GM23338 (cell line): Measurements from ENCODE around the gene TENM4. TPM values are rescaled to one million over a fixed set of nuclear protein-coding genes. Genes with fewer than 3 reads are reported as not detected.

Source experiments
- ATAC-seq: fragments of 200-7000 bp; cut with Tn5 transposase; 3 replicates; pipeline ENCODE4 v1.9.1; 2020
- DNase-seq: peaks from one replicate; pipeline ENCODE4 v3.0.0-alpha.2; 2015; ENCODE audit warnings: low spot score
- H2AFZ ChIP-seq: fragments of 200-600 bp; sonication (generic); 2 replicates; pipeline ENCODE4 v1.8.0; 2016; ENCODE audit warnings: antibody characterized with exemption, mild to moderate bottlenecking, moderate library complexity
- H3F3A ChIP-seq: fragments of 200-600 bp; sonication (generic); replicated peaks from 2 replicates; pipeline ENCODE4 v1.8.0; 2017; ENCODE audit warnings: antibody characterized with exemption, mixed run types, low read depth
- H3K27ac ChIP-seq: fragments of 200-600 bp; sonication (generic); 2 replicates; pipeline ENCODE4 v1.6.1; 2016; ENCODE audit warnings: low read depth
- H3K27me3 ChIP-seq: fragments of 200-600 bp; sonication (generic); 2 replicates; pipeline ENCODE4 v1.8.0; 2016; ENCODE audit warnings: mild to moderate bottlenecking, mixed run types, moderate library complexity; ENCODE audit not compliant: insufficient read depth
- H3K36me3 ChIP-seq: fragments of 200-600 bp; sonication (generic); 2 replicates; pipeline ENCODE4 v1.8.0; 2016; ENCODE audit warnings: mild to moderate bottlenecking; ENCODE audit not compliant: insufficient read depth
- H3K4me1 ChIP-seq: fragments of 200-600 bp; sonication (generic); 2 replicates; pipeline ENCODE4 v1.8.0; 2016; ENCODE audit warnings: mild to moderate bottlenecking, moderate library complexity; ENCODE audit not compliant: insufficient read depth
- H3K4me2 ChIP-seq: fragments of 200-600 bp; sonication (generic); 2 replicates; pipeline ENCODE4 v1.7.1; 2017; ENCODE audit warnings: mixed run types
- H3K4me3 ChIP-seq: fragments of 200-600 bp; sonication (generic); 2 replicates; pipeline ENCODE4 v1.6.1; 2016; ENCODE audit warnings: mixed run types
- H3K79me2 ChIP-seq: fragments of 200-600 bp; sonication (generic); replicated peaks from 2 replicates; pipeline ENCODE4 v1.8.0; 2017; ENCODE audit warnings: mild to moderate bottlenecking; ENCODE audit not compliant: insufficient read depth
- H3K9me2 ChIP-seq: fragments of 200-600 bp; sonication (generic); 2 replicates; pipeline ENCODE4 v1.8.0; 2017; ENCODE audit not compliant: insufficient read depth
- H4K20me1 ChIP-seq: fragments of 200-600 bp; sonication (generic); replicated peaks from 2 replicates; pipeline ENCODE4 v1.8.0; 2017; ENCODE audit warnings: mild to moderate bottlenecking; ENCODE audit not compliant: insufficient read depth
- H3K27ac Mint-ChIP-seq: 2 replicates; pipeline ENCODE4 v1.8.0; 2020; ENCODE audit warnings: inconsistent platforms, mild to moderate bottlenecking, moderate library complexity, mixed read lengths
- H3K27me3 Mint-ChIP-seq: 3 replicates; pipeline ENCODE4 v1.8.0; 2022; ENCODE audit warnings: low read depth, mild to moderate bottlenecking, moderate library complexity, mixed read lengths, inconsistent platforms; ENCODE audit not compliant: insufficient read depth, poor library complexity
- H3K36me3 Mint-ChIP-seq: 3 replicates; pipeline ENCODE4 v1.8.0; 2021; ENCODE audit warnings: low read depth, mild to moderate bottlenecking, inconsistent platforms, moderate library complexity, mixed read lengths
- H3K4me1 Mint-ChIP-seq: 3 replicates; pipeline ENCODE4 v1.8.0; 2020; ENCODE audit warnings: mild to moderate bottlenecking, inconsistent platforms, mixed read lengths
- H3K4me3 Mint-ChIP-seq: 3 replicates; pipeline ENCODE4 v1.8.0; 2021; ENCODE audit warnings: moderate library complexity, mild to moderate bottlenecking, inconsistent platforms, mixed read lengths
- H3K9me3 Mint-ChIP-seq: 3 replicates; pipeline ENCODE4 v1.8.0; 2020; ENCODE audit warnings: moderate library complexity, mild to moderate bottlenecking, inconsistent platforms, mixed read lengths
- CREB1 ChIP-seq: fragments of 250-450 bp; sonication (Bioruptor Pico); IDR thresholded peaks from 2 replicates; pipeline ENCODE4 v1.5.0; 2020; ENCODE audit warnings: low read depth, mild to moderate bottlenecking, moderate library complexity
- EZH2 ChIP-seq: fragments of 200-600 bp; sonication (generic); IDR thresholded peaks from one replicate; pipeline ENCODE4 v1.8.0; 2017; ENCODE audit warnings: antibody characterized with exemption, mild to moderate bottlenecking, low read depth; ENCODE audit not compliant: unreplicated experiment
- EZH2phosphoT487 ChIP-seq: fragments of 200-600 bp; sonication (generic); IDR thresholded peaks from one replicate; pipeline ENCODE4 v1.8.1; 2018; ENCODE audit warnings: antibody characterized with exemption; ENCODE audit not compliant: unreplicated experiment
- JUNB ChIP-seq: IDR thresholded peaks from one replicate; pipeline ENCODE4 v1.6.1; 2016; ENCODE audit warnings: antibody characterized with exemption; ENCODE audit not compliant: unreplicated experiment
- NANOG ChIP-seq: IDR thresholded peaks from 2 replicates; pipeline ENCODE4 v1.6.1; 2016; ENCODE audit warnings: antibody characterized with exemption, borderline replicate concordance
- POLR2AphosphoS5 ChIP-seq: IDR thresholded peaks from 2 replicates; pipeline ENCODE4 v1.6.1; 2016; ENCODE audit warnings: antibody characterized with exemption, low read depth
- STAT1 ChIP-seq: IDR thresholded peaks from one replicate; pipeline ENCODE4 v1.6.1; 2016; ENCODE audit warnings: antibody characterized with exemption; ENCODE audit not compliant: unreplicated experiment
- ZNF114 ChIP-seq: fragments of 250-450 bp; sonication (Bioruptor Pico); IDR thresholded peaks from 2 replicates; pipeline ENCODE4 v1.5.0; 2020; ENCODE audit warnings: mild to moderate bottlenecking, moderate library complexity
- ZNF331 ChIP-seq: fragments of 250-450 bp; sonication (Bioruptor Pico); IDR thresholded peaks from 2 replicates; pipeline ENCODE4 v1.5.0; 2020; ENCODE audit warnings: low read depth, mild to moderate bottlenecking, moderate library complexity
- polyA plus RNA-seq: library from polyadenylated mRNA; unstranded; fragments of >200 nt; fragmentation: Nextera tagmentation; extraction: Ambion mirVana; gene quantifications from 2 replicates; pipeline ENCODE4 v1.2.1, GENCODE V29; 2016
- total RNA-seq: library from RNA; depleted of rRNA; stranded (reverse); fragments of >200 nt; shearing (Covaris generic); gene quantifications from 2 replicates; pipeline ENCODE4 v1.2.3, GENCODE V29; 2014
- TF ChIP-seq, protein P1 (sequence below): IDR thresholded peaks from one replicate; pipeline ENCODE4 v1.6.1; 2018; ENCODE audit warnings: antibody characterized with exemption; ENCODE audit not compliant: unreplicated experiment
- TF ChIP-seq, protein P2 (sequence below), 2 experiments: fragments of 200-600 bp in 1 of 2; sonication (generic) in 1 of 2; conservative IDR thresholded peaks; 2 replicates each; pipeline versions ENCODE4 v1.5.1 to v1.6.1; 2016 to 2017; ENCODE audit warnings: antibody characterized with exemption in 2 of 2, low read depth in 2 of 2, mild to moderate bottlenecking in 2 of 2, moderate library complexity in 1 of 2
- TF ChIP-seq, protein P3 (sequence below): fragments of 250-450 bp; sonication (Bioruptor Pico); IDR thresholded peaks from 2 replicates; pipeline ENCODE4 v1.5.0; 2020; ENCODE audit warnings: mild to moderate bottlenecking, moderate library complexity
- TF ChIP-seq, protein P4 (sequence below): IDR thresholded peaks from 2 replicates; pipeline ENCODE4 v1.6.1; 2016; ENCODE audit warnings: antibody characterized with exemption

TENM4 gene
- total and polyA plus RNA-seq, 2 experiments from 2014 or later, result 7.3 TPM

DNA sequence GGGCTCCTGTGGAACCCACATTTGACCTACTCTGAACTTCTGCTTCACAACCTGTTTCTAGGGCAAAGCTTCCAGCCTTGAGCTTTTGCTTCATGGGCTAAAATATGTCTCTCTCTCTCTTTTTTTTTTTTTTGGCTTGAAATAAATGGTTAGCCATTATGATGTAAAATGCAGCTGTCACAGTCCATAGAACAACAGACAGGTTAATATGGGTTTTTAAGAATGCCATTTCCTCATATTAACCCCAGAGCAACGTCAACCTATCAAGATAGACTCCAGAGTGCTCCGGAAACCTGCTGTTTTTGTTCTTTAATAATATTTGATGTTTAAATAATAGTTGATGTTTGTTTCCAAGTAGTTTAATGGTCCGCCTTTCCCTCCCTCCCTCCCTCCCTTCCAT is 285.6 kb downstream of the TENM4 start:
- no peaks in the 10 kb centered on the region for H3K36me3 Mint-ChIP-seq
- peaks cover 3% of the 10 kb centered on the region; the same call in 2 of the 3 replicates for H3K4me1 Mint-ChIP-seq
- H3K36me3 ChIP-seq, result no peaks in the 10 kb centered on the region
- TF ChIP-seq, protein P1, sequence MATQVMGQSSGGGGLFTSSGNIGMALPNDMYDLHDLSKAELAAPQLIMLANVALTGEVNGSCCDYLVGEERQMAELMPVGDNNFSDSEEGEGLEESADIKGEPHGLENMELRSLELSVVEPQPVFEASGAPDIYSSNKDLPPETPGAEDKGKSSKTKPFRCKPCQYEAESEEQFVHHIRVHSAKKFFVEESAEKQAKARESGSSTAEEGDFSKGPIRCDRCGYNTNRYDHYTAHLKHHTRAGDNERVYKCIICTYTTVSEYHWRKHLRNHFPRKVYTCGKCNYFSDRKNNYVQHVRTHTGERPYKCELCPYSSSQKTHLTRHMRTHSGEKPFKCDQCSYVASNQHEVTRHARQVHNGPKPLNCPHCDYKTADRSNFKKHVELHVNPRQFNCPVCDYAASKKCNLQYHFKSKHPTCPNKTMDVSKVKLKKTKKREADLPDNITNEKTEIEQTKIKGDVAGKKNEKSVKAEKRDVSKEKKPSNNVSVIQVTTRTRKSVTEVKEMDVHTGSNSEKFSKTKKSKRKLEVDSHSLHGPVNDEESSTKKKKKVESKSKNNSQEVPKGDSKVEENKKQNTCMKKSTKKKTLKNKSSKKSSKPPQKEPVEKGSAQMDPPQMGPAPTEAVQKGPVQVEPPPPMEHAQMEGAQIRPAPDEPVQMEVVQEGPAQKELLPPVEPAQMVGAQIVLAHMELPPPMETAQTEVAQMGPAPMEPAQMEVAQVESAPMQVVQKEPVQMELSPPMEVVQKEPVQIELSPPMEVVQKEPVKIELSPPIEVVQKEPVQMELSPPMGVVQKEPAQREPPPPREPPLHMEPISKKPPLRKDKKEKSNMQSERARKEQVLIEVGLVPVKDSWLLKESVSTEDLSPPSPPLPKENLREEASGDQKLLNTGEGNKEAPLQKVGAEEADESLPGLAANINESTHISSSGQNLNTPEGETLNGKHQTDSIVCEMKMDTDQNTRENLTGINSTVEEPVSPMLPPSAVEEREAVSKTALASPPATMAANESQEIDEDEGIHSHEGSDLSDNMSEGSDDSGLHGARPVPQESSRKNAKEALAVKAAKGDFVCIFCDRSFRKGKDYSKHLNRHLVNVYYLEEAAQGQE, result no peak
- TF ChIP-seq NANOG (no peak), CREB1 (CRISPR knock-in tag) (no peak), EZH2phosphoT487 (no peak), POLR2AphosphoS5 (no peak), ZNF114 (CRISPR knock-in tag) (no peak), STAT1 (no peak), ZNF331 (CRISPR knock-in tag) (no peak), JUNB (no peak), EZH2 (no peak)
- TF ChIP-seq, protein P2, sequence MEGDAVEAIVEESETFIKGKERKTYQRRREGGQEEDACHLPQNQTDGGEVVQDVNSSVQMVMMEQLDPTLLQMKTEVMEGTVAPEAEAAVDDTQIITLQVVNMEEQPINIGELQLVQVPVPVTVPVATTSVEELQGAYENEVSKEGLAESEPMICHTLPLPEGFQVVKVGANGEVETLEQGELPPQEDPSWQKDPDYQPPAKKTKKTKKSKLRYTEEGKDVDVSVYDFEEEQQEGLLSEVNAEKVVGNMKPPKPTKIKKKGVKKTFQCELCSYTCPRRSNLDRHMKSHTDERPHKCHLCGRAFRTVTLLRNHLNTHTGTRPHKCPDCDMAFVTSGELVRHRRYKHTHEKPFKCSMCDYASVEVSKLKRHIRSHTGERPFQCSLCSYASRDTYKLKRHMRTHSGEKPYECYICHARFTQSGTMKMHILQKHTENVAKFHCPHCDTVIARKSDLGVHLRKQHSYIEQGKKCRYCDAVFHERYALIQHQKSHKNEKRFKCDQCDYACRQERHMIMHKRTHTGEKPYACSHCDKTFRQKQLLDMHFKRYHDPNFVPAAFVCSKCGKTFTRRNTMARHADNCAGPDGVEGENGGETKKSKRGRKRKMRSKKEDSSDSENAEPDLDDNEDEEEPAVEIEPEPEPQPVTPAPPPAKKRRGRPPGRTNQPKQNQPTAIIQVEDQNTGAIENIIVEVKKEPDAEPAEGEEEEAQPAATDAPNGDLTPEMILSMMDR (conservative IDR thresholded peaks at IDR 0.05; ENCODE audit: low read depth in 2 of 2), result no peak
- TF ChIP-seq, protein P3, sequence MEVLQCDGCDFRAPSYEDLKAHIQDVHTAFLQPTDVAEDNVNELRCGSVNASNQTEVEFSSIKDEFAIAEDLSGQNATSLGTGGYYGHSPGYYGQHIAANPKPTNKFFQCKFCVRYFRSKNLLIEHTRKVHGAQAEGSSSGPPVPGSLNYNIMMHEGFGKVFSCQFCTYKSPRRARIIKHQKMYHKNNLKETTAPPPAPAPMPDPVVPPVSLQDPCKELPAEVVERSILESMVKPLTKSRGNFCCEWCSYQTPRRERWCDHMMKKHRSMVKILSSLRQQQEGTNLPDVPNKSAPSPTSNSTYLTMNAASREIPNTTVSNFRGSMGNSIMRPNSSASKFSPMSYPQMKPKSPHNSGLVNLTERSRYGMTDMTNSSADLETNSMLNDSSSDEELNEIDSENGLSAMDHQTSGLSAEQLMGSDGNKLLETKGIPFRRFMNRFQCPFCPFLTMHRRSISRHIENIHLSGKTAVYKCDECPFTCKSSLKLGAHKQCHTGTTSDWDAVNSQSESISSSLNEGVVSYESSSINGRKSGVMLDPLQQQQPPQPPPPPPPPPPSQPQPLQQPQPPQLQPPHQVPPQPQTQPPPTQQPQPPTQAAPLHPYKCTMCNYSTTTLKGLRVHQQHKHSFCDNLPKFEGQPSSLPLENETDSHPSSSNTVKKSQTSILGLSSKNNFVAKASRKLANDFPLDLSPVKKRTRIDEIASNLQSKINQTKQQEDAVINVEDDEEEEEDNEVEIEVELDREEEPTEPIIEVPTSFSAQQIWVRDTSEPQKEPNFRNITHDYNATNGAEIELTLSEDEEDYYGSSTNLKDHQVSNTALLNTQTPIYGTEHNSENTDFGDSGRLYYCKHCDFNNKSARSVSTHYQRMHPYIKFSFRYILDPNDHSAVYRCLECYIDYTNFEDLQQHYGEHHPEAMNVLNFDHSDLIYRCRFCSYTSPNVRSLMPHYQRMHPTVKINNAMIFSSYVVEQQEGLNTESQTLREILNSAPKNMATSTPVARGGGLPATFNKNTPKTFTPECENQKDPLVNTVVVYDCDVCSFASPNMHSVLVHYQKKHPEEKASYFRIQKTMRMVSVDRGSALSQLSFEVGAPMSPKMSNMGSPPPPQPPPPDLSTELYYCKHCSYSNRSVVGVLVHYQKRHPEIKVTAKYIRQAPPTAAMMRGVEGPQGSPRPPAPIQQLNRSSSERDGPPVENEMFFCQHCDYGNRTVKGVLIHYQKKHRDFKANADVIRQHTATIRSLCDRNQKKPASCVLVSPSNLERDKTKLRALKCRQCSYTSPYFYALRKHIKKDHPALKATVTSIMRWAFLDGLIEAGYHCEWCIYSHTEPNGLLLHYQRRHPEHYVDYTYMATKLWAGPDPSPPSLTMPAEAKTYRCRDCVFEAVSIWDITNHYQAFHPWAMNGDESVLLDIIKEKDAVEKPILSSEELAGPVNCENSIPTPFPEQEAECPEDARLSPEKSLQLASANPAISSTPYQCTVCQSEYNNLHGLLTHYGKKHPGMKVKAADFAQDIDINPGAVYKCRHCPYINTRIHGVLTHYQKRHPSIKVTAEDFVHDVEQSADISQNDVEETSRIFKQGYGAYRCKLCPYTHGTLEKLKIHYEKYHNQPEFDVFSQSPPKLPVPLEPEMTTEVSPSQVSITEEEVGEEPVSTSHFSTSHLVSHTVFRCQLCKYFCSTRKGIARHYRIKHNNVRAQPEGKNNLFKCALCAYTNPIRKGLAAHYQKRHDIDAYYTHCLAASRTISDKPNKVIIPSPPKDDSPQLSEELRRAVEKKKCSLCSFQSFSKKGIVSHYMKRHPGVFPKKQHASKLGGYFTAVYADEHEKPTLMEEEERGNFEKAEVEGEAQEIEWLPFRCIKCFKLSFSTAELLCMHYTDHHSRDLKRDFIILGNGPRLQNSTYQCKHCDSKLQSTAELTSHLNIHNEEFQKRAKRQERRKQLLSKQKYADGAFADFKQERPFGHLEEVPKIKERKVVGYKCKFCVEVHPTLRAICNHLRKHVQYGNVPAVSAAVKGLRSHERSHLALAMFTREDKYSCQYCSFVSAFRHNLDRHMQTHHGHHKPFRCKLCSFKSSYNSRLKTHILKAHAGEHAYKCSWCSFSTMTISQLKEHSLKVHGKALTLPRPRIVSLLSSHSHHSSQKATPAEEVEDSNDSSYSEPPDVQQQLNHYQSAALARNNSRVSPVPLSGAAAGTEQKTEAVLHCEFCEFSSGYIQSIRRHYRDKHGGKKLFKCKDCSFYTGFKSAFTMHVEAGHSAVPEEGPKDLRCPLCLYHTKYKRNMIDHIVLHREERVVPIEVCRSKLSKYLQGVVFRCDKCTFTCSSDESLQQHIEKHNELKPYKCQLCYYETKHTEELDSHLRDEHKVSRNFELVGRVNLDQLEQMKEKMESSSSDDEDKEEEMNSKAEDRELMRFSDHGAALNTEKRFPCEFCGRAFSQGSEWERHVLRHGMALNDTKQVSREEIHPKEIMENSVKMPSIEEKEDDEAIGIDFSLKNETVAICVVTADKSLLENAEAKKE, result no peak
- TF ChIP-seq, protein P4, sequence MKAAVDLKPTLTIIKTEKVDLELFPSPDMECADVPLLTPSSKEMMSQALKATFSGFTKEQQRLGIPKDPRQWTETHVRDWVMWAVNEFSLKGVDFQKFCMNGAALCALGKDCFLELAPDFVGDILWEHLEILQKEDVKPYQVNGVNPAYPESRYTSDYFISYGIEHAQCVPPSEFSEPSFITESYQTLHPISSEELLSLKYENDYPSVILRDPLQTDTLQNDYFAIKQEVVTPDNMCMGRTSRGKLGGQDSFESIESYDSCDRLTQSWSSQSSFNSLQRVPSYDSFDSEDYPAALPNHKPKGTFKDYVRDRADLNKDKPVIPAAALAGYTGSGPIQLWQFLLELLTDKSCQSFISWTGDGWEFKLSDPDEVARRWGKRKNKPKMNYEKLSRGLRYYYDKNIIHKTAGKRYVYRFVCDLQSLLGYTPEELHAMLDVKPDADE, result no peak
- no peak overlapping the region for H3K4me3 ChIP-seq
- ATAC-seq (no peak), DNase-seq (no peak)
- no peak overlapping the region for H3K27ac Mint-ChIP-seq
- H3K27me3 ChIP-seq, result no peaks in the 10 kb centered on the region
- peaks cover 5% of the 10 kb centered on the region for H3K27me3 Mint-ChIP-seq
- H3K4me1 ChIP-seq, result no peaks in the 10 kb centered on the region
- H2AFZ ChIP-seq, result no peak overlapping the region
- H3K79me2 ChIP-seq, result no peaks in the 10 kb centered on the region
- peaks cover 15% of the 10 kb centered on the region for H3K9me2 ChIP-seq
- no peaks in the 10 kb centered on the region for H3F3A ChIP-seq
- H3K4me2 ChIP-seq, result no peak overlapping the region
- H3K9me3 Mint-ChIP-seq, result no peaks in the 10 kb centered on the region; the same call in 2 of the 3 replicates
- H3K4me3 Mint-ChIP-seq, result no peak overlapping the region
- H3K27ac ChIP-seq, result no peak overlapping the region
- H4K20me1 ChIP-seq, result no peaks in the 10 kb centered on the region
